Aorta (tissue), 5 donors: ENCODE results near the gene FGF23. TPM values are rescaled to one million over a fixed set of nuclear protein-coding genes. Genes with fewer than 3 reads are reported as not detected.

Experiments used
- ATAC-seq: fragments of 200-7000 bp; cut with Tn5 transposase; one replicate; pipeline ENCODE4 v1.9.1; 2022; ENCODE audit warnings: moderate library complexity; ENCODE audit not compliant: low FRiP score
- DNase-seq, 2 donors: peaks; one replicate each; pipeline ENCODE4 v3.0.0-alpha.2; 2020
- H3K27ac ChIP-seq, 2 donors: one replicate each; pipeline ENCODE4 v1.5.1; 2013; ENCODE audit warnings: low read length in 2 of 2, mild to moderate bottlenecking in 2 of 2, moderate library complexity in 2 of 2, control low read depth in 1 of 2, inconsistent platforms in 1 of 2, low read depth in 1 of 2
- H3K27me3 ChIP-seq, 2 donors: one replicate each; pipeline ENCODE4 v1.6.1; 2013; ENCODE audit warnings: control low read depth in 1 of 2, low read length in 1 of 2, mild to moderate bottlenecking in 1 of 2, moderate library complexity in 1 of 2; ENCODE audit not compliant: insufficient read depth in 2 of 2, control insufficient read depth in 1 of 2
- H3K36me3 ChIP-seq, 2 donors: one replicate each; pipeline ENCODE4 v1.6.1; 2013; ENCODE audit warnings: control low read depth in 1 of 2, low read length in 1 of 2, mild to moderate bottlenecking in 1 of 2; ENCODE audit not compliant: insufficient read depth in 2 of 2, control insufficient read depth in 1 of 2
- H3K4me1 ChIP-seq, 2 donors: one replicate each; pipeline ENCODE4 v1.6.1; 2013; ENCODE audit warnings: low read length in 2 of 2, control low read depth in 1 of 2, mild to moderate bottlenecking in 1 of 2, moderate library complexity in 1 of 2; ENCODE audit not compliant: insufficient read depth in 2 of 2, control insufficient read depth in 1 of 2
- H3K4me3 ChIP-seq, 2 donors: one replicate each; pipeline ENCODE4 v1.5.1; 2013; ENCODE audit warnings: low read length in 2 of 2, control low read depth in 1 of 2, mild to moderate bottlenecking in 1 of 2
- H3K9me3 ChIP-seq: one replicate; pipeline ENCODE4 v1.6.1; 2013; ENCODE audit warnings: mild to moderate bottlenecking, low read length; ENCODE audit not compliant: control insufficient read depth
- WGBS, 2 donors: extraction: QIAGEN DNeasy Blood & Tissue Kit; methylation state at CpG; one replicate each; pipeline ENCODE4 v1.1.7; 2013; 5-methylcytosine and 5-hydroxymethylcytosine counted together
- intact Hi-C, 2 donors: fragments of 100-400 bp; cut with DNase I; formaldehyde crosslinking; loops; one replicate each; pipeline versions ENCODE4 v1.14.2 to v1.15.0; 2022
- polyA plus RNA-seq, 2 donors: library from polyadenylated mRNA; stranded (reverse); fragments of 200-250 nt; gene quantifications; one replicate each; pipeline ENCODE4 v1.2.3, GENCODE V29; 2013
- total RNA-seq, 2 donors: library from RNA; stranded (reverse); fragmentation: NEBNext Ultra II Directional; extraction: Animal tissue kit (Norgen Biotek cat#: 25700); gene quantifications; one replicate each; pipeline ENCODE4 v1.2.1, GENCODE V29; 2021
- donor health status: healthy with polysubstance abuse.
- donor health status: Bipolar disorder and iron deficiency.
- donor health status: DM: no; HTN: no; CAD: no.
- donor health status: DM: no; HTN: no; CAD: no.
- donor health status: DM: yes; HTN: yes; CAD: no.

FGF23 gene
- total and polyA plus RNA-seq, 4 donors = not detected

GRCh38 chr12:4392223-4392742 lies 12.8 kb upstream of the FGF23 start:
- Histone ChIP-seq H3K9me3 (no peaks in the 10 kb centered on the region), H3K36me3 (no peaks in the 10 kb centered on the region), H3K4me3 (no peak overlapping the region), H3K27me3 (no peaks in the 10 kb centered on the region), H3K27ac (no peak overlapping the region), H3K4me1 (no peaks in the 10 kb centered on the region)
- ATAC-seq (no peak), DNase-seq (no peak)
- WGBS, 2 donors = 24 to 26% methylated on average over 15 of the region's 15 CpGs
- intact Hi-C loops = no loop called here

- ATAC-seq = no peak
- no peaks in the 10 kb centered on the region for H3K4me1 ChIP-seq
- WGBS, 2 donors = 28 to 29% methylated on average over 2 of the region's 2 CpGs
- H3K4me3 ChIP-seq = no peak overlapping the region
- no peak overlapping the region for H3K27ac ChIP-seq
- H3K36me3 ChIP-seq = no peaks in the 10 kb centered on the region
- no peaks in the 10 kb centered on the region for H3K9me3 ChIP-seq
- DNase-seq = no peak
- no peaks in the 10 kb centered on the region for H3K27me3 ChIP-seq
- intact Hi-C loops = no loop called here
Measured at GRCh38 chr12:4388662-4389061, 9.2 kb upstream of the FGF23 start.

- no peak for DNase-seq
- ATAC-seq = no peak
- intact Hi-C loops = no loop called here
- Histone ChIP-seq H3K4me1 (no peaks in the 10 kb centered on the region), H3K27ac (no peak overlapping the region), H3K27me3 (no peaks in the 10 kb centered on the region), H3K4me3 (no peak overlapping the region), H3K9me3 (no peaks in the 10 kb centered on the region), H3K36me3 (no peaks in the 10 kb centered on the region)
- WGBS, 2 donors = 58 to 80% methylated on average over 1 of the region's 1 CpG
Measured at GRCh38 chr12:4388032-4388431, 8.5 kb upstream of the FGF23 start.

- intact Hi-C loops = no loop called here
- Histone ChIP-seq H3K27me3 (no peaks in the 10 kb centered on the region), H3K27ac (no peak overlapping the region), H3K4me3 (no peak overlapping the region), H3K9me3 (no peaks in the 10 kb centered on the region), H3K4me1 (no peaks in the 10 kb centered on the region), H3K36me3 (no peaks in the 10 kb centered on the region)
- no peak for ATAC-seq
- WGBS, 2 donors = 79 to 83% methylated on average over 5 of the region's 5 CpGs
- DNase-seq = no peak
Measured at GRCh38 chr12:4387607-4388006, 8.1 kb upstream of the FGF23 start.

GRCh38 chr12:4386801-4387200 lies 7.3 kb upstream of the FGF23 start:
- 73 to 75% methylated on average over 4 of the region's 4 CpGs for WGBS, 2 donors
- H3K36me3 ChIP-seq = no peaks in the 10 kb centered on the region
- H3K27ac ChIP-seq = no peak overlapping the region

GRCh38 chr12:4383304-4383865 lies 3.9 kb upstream of the FGF23 start:
- intact Hi-C loops = no loop called here
- 67 to 68% methylated on average over 8 of the region's 8 CpGs for WGBS, 2 donors

More at GRCh38 chr12:4386801-4387200, 7.3 kb upstream of the FGF23 start:
- no peaks in the 10 kb centered on the region for H3K4me1 ChIP-seq
- no peak for DNase-seq
- no peak for ATAC-seq
- H3K27me3 ChIP-seq = no peaks in the 10 kb centered on the region
- intact Hi-C loops = no loop called here
- no peaks in the 10 kb centered on the region for H3K9me3 ChIP-seq
- H3K4me3 ChIP-seq = no peak overlapping the region

GRCh38 chr12:4380332-4380731 lies 820 bp upstream of the FGF23 start:
- no peaks in the 10 kb centered on the region for H3K4me1 ChIP-seq
- no peaks in the 10 kb centered on the region for H3K36me3 ChIP-seq
- intact Hi-C loops = no loop called here
- no peak overlapping the region for H3K4me3 ChIP-seq
- DNase-seq = no peak
- no peak overlapping the region for H3K27ac ChIP-seq
- no peak for ATAC-seq
- H3K9me3 ChIP-seq = no peaks in the 10 kb centered on the region
- WGBS, 2 donors = 85 to 86% methylated on average over 4 of the region's 4 CpGs
- no peaks in the 10 kb centered on the region for H3K27me3 ChIP-seq

More at GRCh38 chr12:4383304-4383865, 3.9 kb upstream of the FGF23 start:
- no peaks in the 10 kb centered on the region for H3K4me1 ChIP-seq
- H3K27me3 ChIP-seq = no peaks in the 10 kb centered on the region
- no peak overlapping the region for H3K4me3 ChIP-seq
- H3K9me3 ChIP-seq = no peaks in the 10 kb centered on the region
- H3K27ac ChIP-seq = no peak overlapping the region
- no peaks in the 10 kb centered on the region for H3K36me3 ChIP-seq
- no peak for DNase-seq
- ATAC-seq = no peak

GRCh38 chr12:4378772-4379171 lies 740 bp downstream of the FGF23 start:
- intact Hi-C loops = no loop called here
- Histone ChIP-seq H3K4me3 (no peak overlapping the region), H3K36me3 (no peaks in the 10 kb centered on the region), H3K27me3 (no peaks in the 10 kb centered on the region), H3K9me3 (no peaks in the 10 kb centered on the region), H3K27ac (no peak overlapping the region), H3K4me1 (no peaks in the 10 kb centered on the region)
- no peak for ATAC-seq
- WGBS, 2 donors = 62 to 68% methylated on average over 1 of the region's 1 CpG
- no peak for DNase-seq

GRCh38 chr12:4375449-4375848 lies 4.1 kb downstream of the FGF23 start:
- Histone ChIP-seq H3K36me3 (no peaks in the 10 kb centered on the region), H3K9me3 (no peaks in the 10 kb centered on the region), H3K4me1 (no peaks in the 10 kb centered on the region), H3K27ac (no peak overlapping the region), H3K27me3 (no peaks in the 10 kb centered on the region), H3K4me3 (no peak overlapping the region)
- DNase-seq (no peak), ATAC-seq (no peak)
- intact Hi-C loops = no loop called here
- WGBS, 2 donors = 81 to 84% methylated on average over 6 of the region's 6 CpGs
